Activated naive CD4-positive, alpha-beta T cell treated with anti-CD3 and anti-CD28 coated beads, Interleukin-2, amount 10 ng/mL, durations not matched to agents 7 days and 5 days (primary cell): ENCODE results near the gene CRTC1.

ENCODE experiments used
- CTCF ChIA-PET: fragments of 350-600 bp; sonication (Branson Sonifier 250); formaldehyde crosslinking; loops from one replicate; lab custom pipeline; 2021; ENCODE audit warnings: antibody characterized with exemption; lab: Charles Lee
- DNase-seq: peaks from one replicate; pipeline ENCODE4 v3.0.0-alpha.2; 2020
- H3K27ac Mint-ChIP-seq: one replicate; pipeline ENCODE4 v1.8.0; 2021; ENCODE audit warnings: mild to moderate bottlenecking, moderate library complexity, mixed read lengths
- H3K27me3 Mint-ChIP-seq: one replicate; pipeline ENCODE4 v1.8.0; 2021; ENCODE audit warnings: mild to moderate bottlenecking, mixed read lengths
- H3K36me3 Mint-ChIP-seq: one replicate; pipeline ENCODE4 v1.8.0; 2021; ENCODE audit warnings: mixed read lengths
- H3K4me1 Mint-ChIP-seq: one replicate; pipeline ENCODE4 v1.8.0; 2021; ENCODE audit warnings: mixed read lengths
- H3K4me3 Mint-ChIP-seq: one replicate; pipeline ENCODE4 v1.8.0; 2021; ENCODE audit warnings: mild to moderate bottlenecking, moderate library complexity, mixed read lengths
- H3K9me3 Mint-ChIP-seq: one replicate; pipeline ENCODE4 v1.8.0; 2021; ENCODE audit warnings: mixed read lengths

Gene CRTC1

DNA sequence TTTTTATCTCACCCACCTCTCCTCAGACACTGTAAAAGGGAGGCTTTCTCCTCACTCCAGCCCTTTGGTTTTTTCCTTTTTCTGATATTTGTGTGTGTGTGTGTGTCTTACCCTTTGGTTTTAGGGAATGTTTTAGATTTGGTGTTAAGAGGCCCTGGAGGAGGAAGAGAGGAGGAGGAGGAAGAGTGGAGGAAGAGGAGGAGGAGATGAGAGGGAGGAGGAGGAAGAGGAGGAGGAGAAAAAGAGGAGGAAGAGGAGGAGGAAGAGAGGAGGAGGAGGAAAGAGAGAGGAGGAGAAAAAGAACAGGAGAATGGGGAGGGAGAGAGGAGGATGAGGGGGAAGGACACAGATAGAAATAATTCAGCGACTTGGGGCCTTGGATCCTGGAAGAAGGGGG lies 36.1 kb upstream of the CRTC1 start:
- Mint-ChIP-seq H3K27me3 (no peaks in the 10 kb centered on the region), H3K4me3 (no peak overlapping the region), H3K9me3 (no peaks in the 10 kb centered on the region), H3K4me1 (peaks cover 9% of the 10 kb centered on the region), H3K36me3 (peaks cover 1% of the 10 kb centered on the region), H3K27ac (no peak overlapping the region)
- DNase-seq, result no peak
- CTCF ChIA-PET, result no interaction called here

- CTCF ChIA-PET, result no interaction called here
- Mint-ChIP-seq H3K4me3 (no peak overlapping the region), H3K9me3 (no peaks in the 10 kb centered on the region), H3K36me3 (peaks cover 1% of the 10 kb centered on the region), H3K27me3 (no peaks in the 10 kb centered on the region), H3K4me1 (peaks cover 9% of the 10 kb centered on the region), H3K27ac (no peak overlapping the region)
- no peak for DNase-seq
These were observed 35.7 kb upstream of the CRTC1 start for GRCh38 chr19:18647807-18648206.

DNA sequence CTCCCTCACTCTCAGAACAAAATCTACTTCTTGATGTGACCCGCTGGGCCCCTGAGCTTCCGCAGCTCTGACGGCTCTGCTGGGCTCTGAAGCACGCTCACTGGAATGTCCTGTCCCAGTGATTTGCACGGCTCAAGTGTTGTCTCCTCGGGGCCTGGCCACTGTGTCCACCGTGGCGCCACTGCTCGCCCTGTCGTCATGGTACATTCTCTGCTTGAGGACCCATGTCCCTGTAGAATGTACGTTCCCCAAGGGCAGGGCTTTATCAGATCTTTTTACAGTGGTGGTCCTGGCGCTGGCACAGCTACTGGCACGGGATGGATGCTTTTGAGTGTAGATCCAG lies 34.5 kb upstream of the CRTC1 start:
- CTCF ChIA-PET, result no interaction called here
- Mint-ChIP-seq H3K9me3 (no peaks in the 10 kb centered on the region), H3K4me3 (no peak overlapping the region), H3K36me3 (peaks cover 1% of the 10 kb centered on the region), H3K4me1 (peaks cover 9% of the 10 kb centered on the region), H3K27me3 (no peaks in the 10 kb centered on the region), H3K27ac (no peak overlapping the region)
- no peak for DNase-seq

- CTCF ChIA-PET, result no interaction called here
- Mint-ChIP-seq H3K36me3 (peaks cover 1% of the 10 kb centered on the region), H3K27ac (no peak overlapping the region), H3K4me1 (peaks cover 6% of the 10 kb centered on the region), H3K4me3 (no peak overlapping the region), H3K27me3 (no peaks in the 10 kb centered on the region), H3K9me3 (no peaks in the 10 kb centered on the region)
- no peak for DNase-seq
These were observed 34.0 kb upstream of the CRTC1 start for GRCh38 chr19:18649371-18650020.

DNA sequence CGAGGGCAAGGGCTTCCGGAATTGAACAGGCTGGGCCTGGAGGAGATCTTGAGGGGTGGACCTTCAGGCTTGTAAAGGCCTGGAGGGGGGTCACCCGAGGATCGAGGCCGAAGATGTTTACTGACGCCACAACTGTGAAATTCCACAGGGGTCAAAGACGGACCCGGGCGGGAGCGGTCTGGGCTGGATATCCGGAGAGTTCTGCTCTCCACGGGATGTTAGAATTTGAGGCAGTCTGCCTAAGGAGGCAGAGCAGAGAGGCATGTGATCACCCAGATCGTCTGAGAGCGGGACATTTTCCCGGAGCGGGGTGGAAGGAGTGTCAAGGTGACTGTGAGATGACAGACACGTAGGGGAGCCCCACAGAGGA lies 33.5 kb upstream of the CRTC1 start:
- Mint-ChIP-seq H3K4me3 (no peak overlapping the region), H3K36me3 (peaks cover 1% of the 10 kb centered on the region), H3K4me1 (peaks cover 6% of the 10 kb centered on the region), H3K27ac (no peak overlapping the region), H3K27me3 (no peaks in the 10 kb centered on the region), H3K9me3 (no peaks in the 10 kb centered on the region)
- DNase-seq, result no peak
- CTCF ChIA-PET, result no interaction called here

GRCh38 chr19:18650468-18651041 lies 32.9 kb upstream of the CRTC1 start:
- Mint-ChIP-seq H3K9me3 (no peaks in the 10 kb centered on the region), H3K27me3 (no peaks in the 10 kb centered on the region), H3K4me3 (no peak overlapping the region), H3K27ac (no peak overlapping the region), H3K36me3 (peaks cover 1% of the 10 kb centered on the region), H3K4me1 (peaks cover 6% of the 10 kb centered on the region)
- DNase-seq, result no peak
- CTCF ChIA-PET, result no interaction called here

DNA sequence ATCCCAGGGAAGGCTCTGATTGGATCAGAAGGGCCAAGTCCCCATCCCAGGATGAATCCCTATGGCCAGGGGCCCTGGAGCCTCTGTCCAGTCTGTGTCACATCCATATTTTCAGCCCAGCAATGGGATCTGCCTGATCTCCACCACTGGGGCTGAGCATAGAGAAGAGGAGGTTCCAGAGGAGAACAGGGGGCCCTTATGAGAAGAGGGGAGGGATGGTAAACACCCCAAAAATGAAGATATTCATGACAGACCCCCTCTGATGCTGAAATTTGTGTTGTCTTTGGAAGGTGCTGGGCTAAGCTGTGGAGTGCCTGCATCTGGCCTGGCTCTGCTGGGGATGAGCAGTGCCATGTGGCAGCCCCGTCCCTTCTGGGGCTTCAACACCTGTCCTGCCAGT lies 32.2 kb upstream of the CRTC1 start:
- no peaks in the 10 kb centered on the region for H3K9me3 Mint-ChIP-seq
- peaks cover 1% of the 10 kb centered on the region for H3K36me3 Mint-ChIP-seq
- no peak overlapping the region for H3K27ac Mint-ChIP-seq
- CTCF ChIA-PET, result no interaction called here
- DNase-seq, result no peak
- H3K4me1 Mint-ChIP-seq, result peaks cover 6% of the 10 kb centered on the region
- no peak overlapping the region for H3K4me3 Mint-ChIP-seq
- no peaks in the 10 kb centered on the region for H3K27me3 Mint-ChIP-seq

- DNase-seq, result no peak
- Mint-ChIP-seq H3K27ac (no peak overlapping the region), H3K4me1 (peaks cover 6% of the 10 kb centered on the region), H3K27me3 (no peaks in the 10 kb centered on the region), H3K4me3 (no peak overlapping the region), H3K9me3 (no peaks in the 10 kb centered on the region), H3K36me3 (peaks cover 1% of the 10 kb centered on the region)
- CTCF ChIA-PET, result no interaction called here
These were observed 31.7 kb upstream of the CRTC1 start for GRCh38 chr19:18651733-18652132.

GRCh38 chr19:18653853-18654252 lies 29.6 kb upstream of the CRTC1 start:
- Mint-ChIP-seq H3K9me3 (no peaks in the 10 kb centered on the region), H3K36me3 (no peaks in the 10 kb centered on the region), H3K27ac (no peak overlapping the region), H3K4me1 (peaks cover 4% of the 10 kb centered on the region), H3K4me3 (no peak overlapping the region), H3K27me3 (no peaks in the 10 kb centered on the region)
- CTCF ChIA-PET, result no interaction called here
- no peak for DNase-seq

- CTCF ChIA-PET, result no interaction called here
- H3K27ac Mint-ChIP-seq, result no peak overlapping the region
- no peaks in the 10 kb centered on the region for H3K27me3 Mint-ChIP-seq
- no peaks in the 10 kb centered on the region for H3K9me3 Mint-ChIP-seq
- H3K4me1 Mint-ChIP-seq, result no peaks in the 10 kb centered on the region
- H3K4me3 Mint-ChIP-seq, result no peak overlapping the region
- no peaks in the 10 kb centered on the region for H3K36me3 Mint-ChIP-seq
- DNase-seq, result no peak
These were observed 29.0 kb upstream of the CRTC1 start for GRCh38 chr19:18654469-18654868.

GRCh38 chr19:18655173-18655844 lies 28.2 kb upstream of the CRTC1 start:
- no peak for DNase-seq
- Mint-ChIP-seq H3K4me3 (no peak overlapping the region), H3K4me1 (no peaks in the 10 kb centered on the region), H3K27me3 (no peaks in the 10 kb centered on the region), H3K36me3 (no peaks in the 10 kb centered on the region), H3K9me3 (no peaks in the 10 kb centered on the region), H3K27ac (no peak overlapping the region)
- CTCF ChIA-PET, result no interaction called here

- no peaks in the 10 kb centered on the region for H3K27me3 Mint-ChIP-seq
- no peaks in the 10 kb centered on the region for H3K36me3 Mint-ChIP-seq
- no peaks in the 10 kb centered on the region for H3K9me3 Mint-ChIP-seq
- no peak overlapping the region for H3K27ac Mint-ChIP-seq
- H3K4me3 Mint-ChIP-seq, result no peak overlapping the region
- no peaks in the 10 kb centered on the region for H3K4me1 Mint-ChIP-seq
- no peak for DNase-seq
- CTCF ChIA-PET, result no interaction called here
These were observed 27.0 kb upstream of the CRTC1 start for GRCh38 chr19:18656337-18657086.

GRCh38 chr19:18657590-18658365 lies 25.7 kb upstream of the CRTC1 start:
- H3K4me3 Mint-ChIP-seq, result no peak overlapping the region
- no peak for DNase-seq
- H3K4me1 Mint-ChIP-seq, result no peaks in the 10 kb centered on the region
- H3K27me3 Mint-ChIP-seq, result no peaks in the 10 kb centered on the region
- CTCF ChIA-PET, result no interaction called here
- no peak overlapping the region for H3K27ac Mint-ChIP-seq
- no peaks in the 10 kb centered on the region for H3K36me3 Mint-ChIP-seq
- no peaks in the 10 kb centered on the region for H3K9me3 Mint-ChIP-seq

GRCh38 chr19:18658366-18658855 lies 25.1 kb upstream of the CRTC1 start:
- no peaks in the 10 kb centered on the region for H3K4me1 Mint-ChIP-seq
- no peaks in the 10 kb centered on the region for H3K36me3 Mint-ChIP-seq
- CTCF ChIA-PET, result no interaction called here
- H3K27me3 Mint-ChIP-seq, result no peaks in the 10 kb centered on the region
- no peak overlapping the region for H3K4me3 Mint-ChIP-seq
- no peak for DNase-seq
- no peak overlapping the region for H3K27ac Mint-ChIP-seq
- H3K9me3 Mint-ChIP-seq, result no peaks in the 10 kb centered on the region
